ENCODE data around the gene TTLL8. TPM values are rescaled to one million over a fixed set of nuclear protein-coding genes. Genes with fewer than 3 reads are reported as not detected.

The TTLL8 gene
- total RNA-seq, 2 experiments from 2014 or later, result 0.06 to 0.72 TPM

- no peak overlapping the region for H3K27ac ChIP-seq (ENCODE audit: low read depth, low read length, poor library complexity, severe bottlenecking)
- H3K36me3 ChIP-seq (ENCODE audit: insufficient read depth, low read length), result no peaks in the 10 kb centered on the region
- no peak overlapping the region for H3K4me3 ChIP-seq (ENCODE audit: low read depth, low read length, poor library complexity, severe bottlenecking)
- peaks cover 7% of the 10 kb centered on the region for H3K4me1 ChIP-seq (ENCODE audit: insufficient read depth, low read length, poor library complexity, severe bottlenecking)
- H3K4me2 ChIP-seq (ENCODE audit: low read length), result no peak overlapping the region
- intact Hi-C loops (cut with micrococcal nuclease; ENCODE audit: unreplicated experiment), result no loop called here
- H3K9me2 ChIP-seq (ENCODE audit: insufficient read depth, low read length), result no peaks in the 10 kb centered on the region
- no peaks in the 10 kb centered on the region for H3K9me3 ChIP-seq (ENCODE audit: low read length)
- H2AFZ ChIP-seq (ENCODE audit: low read length), result no peak overlapping the region
- no peaks in the 10 kb centered on the region for H4K20me1 ChIP-seq (ENCODE audit: insufficient read depth, low read length)
- ChIA-PET POLR2A (no interaction called here), CTCF (ENCODE audit: unreplicated experiment) (no interaction called here)
- no peak for TF ChIP-seq EZH2phosphoT487 (IDR thresholded peaks at IDR 0.05; ENCODE audit: borderline replicate concordance, low read depth, low read length)
- H3K79me2 ChIP-seq (ENCODE audit: insufficient read depth, low read depth, low read length), result no peaks in the 10 kb centered on the region
- BruUV-seq (replicated peaks), result no TSS peak
- no peak for DNase-seq (ENCODE audit: low spot score)
Observed at GRCh38 chr22:50009765-50010675, 48.1 kb downstream of the TTLL8 start.

GRCh38 chr22:50009251-50009650 is 48.8 kb downstream of the TTLL8 start:
- intact Hi-C loops (cut with micrococcal nuclease; ENCODE audit: unreplicated experiment), result no loop called here
- CTCF ChIA-PET (ENCODE audit: unreplicated experiment), result no interaction called here

More at GRCh38 chr22:50009251-50009650, 48.8 kb downstream of the TTLL8 start:
- H4K20me1 ChIP-seq (ENCODE audit: insufficient read depth, low read length), result no peaks in the 10 kb centered on the region
- no peak overlapping the region for H3K27ac ChIP-seq (ENCODE audit: low read depth, low read length, poor library complexity, severe bottlenecking)
- no peak for DNase-seq (ENCODE audit: low spot score)
- TF ChIP-seq EZH2phosphoT487 (IDR thresholded peaks at IDR 0.05; ENCODE audit: borderline replicate concordance, low read depth, low read length) (no peak), CTCF (conservative IDR thresholded peaks at IDR 0.05; ENCODE audit: low read length) (no peak)
- BruUV-seq (replicated peaks), result no TSS peak
- H3K4me2 ChIP-seq (ENCODE audit: low read length), result no peak overlapping the region
- no peaks in the 10 kb centered on the region for H3K9me2 ChIP-seq (ENCODE audit: insufficient read depth, low read length)
- H3K79me2 ChIP-seq (ENCODE audit: insufficient read depth, low read depth, low read length), result no peaks in the 10 kb centered on the region
- H3K4me3 ChIP-seq (ENCODE audit: low read depth, low read length, poor library complexity, severe bottlenecking), result no peak overlapping the region
- no peaks in the 10 kb centered on the region for H3K36me3 ChIP-seq (ENCODE audit: insufficient read depth, low read length)
- no peaks in the 10 kb centered on the region for H3K9me3 ChIP-seq (ENCODE audit: low read length)
- peaks cover 7% of the 10 kb centered on the region for H3K4me1 ChIP-seq (ENCODE audit: insufficient read depth, low read length, poor library complexity, severe bottlenecking)
- no peak overlapping the region for H2AFZ ChIP-seq (ENCODE audit: low read length)
- POLR2A ChIA-PET, result no interaction called here
